Large intestine (tissue), 3 donors: ENCODE measurements around the gene FGF14. TPM values are rescaled to one million over a fixed set of nuclear protein-coding genes. Genes with fewer than 3 reads are reported as not detected.

Experiments used
- DNase-seq, 2 donors: peaks; one replicate each; pipeline versions ENCODE4 v3.0.0 to v3.0.0-alpha.2; 2013
- H3K27ac ChIP-seq: one replicate; pipeline ENCODE4 v1.5.1; 2013; ENCODE audit warnings: low read length
- H3K27me3 ChIP-seq: 2 replicates; pipeline ENCODE4 v1.6.1; 2013; ENCODE audit warnings: low read length; ENCODE audit not compliant: control insufficient read depth, insufficient read depth
- H3K36me3 ChIP-seq: 2 replicates; pipeline ENCODE4 v1.6.1; 2013; ENCODE audit warnings: low read length; ENCODE audit not compliant: control insufficient read depth, insufficient read depth
- H3K4me1 ChIP-seq: one replicate; pipeline ENCODE4 v1.6.1; 2013; ENCODE audit warnings: low read length; ENCODE audit not compliant: control insufficient read depth, insufficient read depth
- H3K4me3 ChIP-seq: one replicate; pipeline ENCODE4 v1.5.1; 2013; ENCODE audit warnings: low read length
- H3K9me3 ChIP-seq: one replicate; pipeline ENCODE4 v1.6.1; 2013; ENCODE audit warnings: mild to moderate bottlenecking, low read depth, low read length, moderate library complexity; ENCODE audit not compliant: control insufficient read depth
- WGBS: methylation state at CpG from one replicate; pipeline ENCODE4 v1.1.5; 2013; ENCODE audit warnings: low lambda C conversion rate; ENCODE audit not compliant: insufficient coverage; 5-methylcytosine and 5-hydroxymethylcytosine counted together
- polyA plus RNA-seq: library from polyadenylated mRNA; unstranded; fragments of 120-200 nt; gene quantifications from one replicate; pipeline ENCODE4 v1.2.1, GENCODE V29; 2013

The FGF14 gene
- polyA plus RNA-seq, 1 donor: 2.1 TPM

DNA sequence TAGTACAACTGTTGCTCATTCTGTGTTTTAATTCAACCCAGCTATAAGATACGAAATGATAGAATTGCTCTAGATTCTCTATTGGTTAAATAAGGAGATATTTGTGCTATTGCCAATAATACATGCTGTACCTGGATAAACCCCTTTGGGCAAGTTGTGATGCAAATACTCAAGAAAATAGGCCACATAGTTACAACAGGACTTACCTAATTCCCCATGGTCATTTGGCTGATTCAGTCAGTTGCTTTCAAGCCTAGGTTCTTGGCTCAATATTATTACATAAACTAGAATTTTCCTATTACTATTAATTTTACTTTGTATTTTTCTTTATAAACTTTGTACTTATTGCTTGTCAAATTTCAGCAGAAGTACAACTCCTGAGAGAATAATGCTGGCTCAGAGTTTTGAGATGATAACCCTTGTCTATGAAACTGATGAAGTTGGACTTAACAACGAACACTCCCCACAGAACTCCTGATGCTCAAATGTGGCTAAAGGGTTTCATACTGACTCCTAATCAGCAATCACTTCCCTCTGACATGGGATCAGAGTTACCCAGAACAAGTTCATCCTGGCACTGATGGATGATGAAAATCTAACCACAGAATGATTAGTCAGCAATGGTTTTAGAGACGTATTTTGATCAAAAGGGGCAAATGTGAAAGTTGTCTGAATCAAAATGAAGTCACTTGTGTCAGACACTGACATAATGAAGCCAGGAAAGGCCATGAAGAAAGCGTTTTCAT lies 728.3 kb downstream of the FGF14 start:
- no peaks in the 10 kb centered on the region for H3K27me3 ChIP-seq
- 100% methylated on average over 1 of the region's 4 CpGs for whole genome bisulfite sequencing
- H3K4me3 ChIP-seq: no peak overlapping the region
- H3K4me1 ChIP-seq: no peaks in the 10 kb centered on the region
- H3K36me3 ChIP-seq: no peaks in the 10 kb centered on the region
- DNase-seq: no peak
- no peaks in the 10 kb centered on the region for H3K9me3 ChIP-seq
- no peak overlapping the region for H3K27ac ChIP-seq

DNA sequence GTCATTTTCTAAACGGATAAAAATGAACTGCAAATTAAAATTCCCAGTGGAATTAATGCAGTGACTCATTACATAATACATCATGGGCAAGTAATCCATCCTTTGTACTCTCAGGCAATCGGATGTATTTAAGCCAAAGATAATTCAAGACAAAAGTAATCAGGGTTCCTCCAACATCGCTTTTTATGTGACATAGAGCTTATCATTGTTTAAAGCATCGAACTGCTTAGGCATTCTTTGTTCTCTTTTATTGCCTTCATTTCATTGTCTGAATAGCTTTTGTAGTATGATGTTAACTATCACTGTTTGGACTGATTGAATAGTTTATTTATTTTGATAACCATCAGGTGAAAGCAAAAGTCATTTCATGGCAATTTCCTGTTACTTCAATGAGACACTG lies 740.0 kb downstream of the FGF14 start:
- Histone ChIP-seq H3K27ac (no peak overlapping the region), H3K4me1 (no peaks in the 10 kb centered on the region), H3K4me3 (no peak overlapping the region), H3K27me3 (no peaks in the 10 kb centered on the region), H3K36me3 (no peaks in the 10 kb centered on the region), H3K9me3 (no peaks in the 10 kb centered on the region)
- no peak for DNase-seq
- WGBS: 29% methylated on average over 4 of the region's 4 CpGs

Other genes starting within 250 kb of the FGF14 start
- 38.7 TPM for gene TPP2, start 194.9 kb upstream of the FGF14 start, polyA plus RNA-seq